Subcutaneous adipose tissue (tissue), 4 donors: ENCODE measurements around the gene GNMT. TPM values are rescaled to one million over a fixed set of nuclear protein-coding genes. Genes with fewer than 3 reads are reported as not detected.

Source experiments
- CTCF ChIP-seq: fragments of 450-650 bp; IDR thresholded peaks from one replicate; pipeline ENCODE4 v1.5.1; 2016; ENCODE audit warnings: low read depth, mild to moderate bottlenecking, control low read depth, antibody characterized with exemption, moderate library complexity
- total RNA-seq, 4 donors: library from RNA; depleted of rRNA; stranded (reverse); fragments of >200 nt; gene quantifications; one replicate each; pipeline ENCODE4 v1.1.0, GENCODE V29; 2016

Gene GNMT
- under 1 TPM in 1 of 4 donors, not detected in 3; 0.44 TPM for total RNA-seq

GRCh38 chr6:42960243-42961019 is at the start of gene GNMT:
Gene GNMT (plus strand): TSS chr6:42960754. CDS start chr6:42960768, 14 bp downstream.
- no peak for TF ChIP-seq CTCF

DNA sequence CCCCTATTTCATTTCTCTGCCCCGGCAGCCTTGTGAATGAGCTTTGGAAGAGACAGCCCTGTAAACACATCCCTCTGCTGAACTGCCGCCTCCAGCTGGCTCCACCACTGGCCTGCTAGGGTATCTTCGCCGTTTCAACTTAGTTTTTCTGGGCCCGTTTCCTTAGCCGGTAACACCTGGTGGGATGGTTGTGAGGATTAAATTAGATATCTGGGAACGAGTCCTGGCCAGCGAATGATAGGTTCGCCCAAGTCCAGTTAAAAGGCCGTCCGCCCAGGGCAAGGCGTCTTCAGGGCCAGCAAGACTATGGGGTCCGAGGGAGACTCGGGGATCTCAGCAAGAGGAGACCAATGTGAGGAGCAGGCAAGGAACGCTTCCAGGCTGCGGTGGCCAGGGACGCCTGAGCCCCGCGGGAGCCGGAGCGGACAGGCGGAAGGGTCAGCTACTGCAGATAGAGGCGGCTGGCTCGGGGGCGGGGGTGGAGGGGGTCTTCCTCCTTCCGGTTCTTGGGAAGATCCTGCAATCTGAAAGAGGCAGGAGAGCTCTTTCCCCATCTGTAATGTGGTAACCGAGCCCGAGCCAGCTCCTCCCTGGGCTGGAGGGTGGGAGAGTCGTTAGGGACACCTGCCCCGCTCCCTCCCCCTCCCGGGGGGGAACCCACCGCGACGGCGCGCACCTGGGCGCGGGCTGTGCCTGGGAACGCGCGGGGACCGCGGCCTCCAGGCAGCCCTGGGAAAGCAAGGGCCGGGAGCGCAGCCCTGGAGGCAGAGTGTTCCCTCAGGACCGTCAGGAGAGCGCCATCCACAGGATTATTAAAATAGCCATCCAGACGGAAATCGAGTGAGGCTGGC is 49.2 kb upstream of the GNMT start:
- no peak for TF ChIP-seq CTCF

- no peak for TF ChIP-seq CTCF
Observed at GRCh38 chr6:42914546-42914945, 46.0 kb upstream of the GNMT start.

DNA sequence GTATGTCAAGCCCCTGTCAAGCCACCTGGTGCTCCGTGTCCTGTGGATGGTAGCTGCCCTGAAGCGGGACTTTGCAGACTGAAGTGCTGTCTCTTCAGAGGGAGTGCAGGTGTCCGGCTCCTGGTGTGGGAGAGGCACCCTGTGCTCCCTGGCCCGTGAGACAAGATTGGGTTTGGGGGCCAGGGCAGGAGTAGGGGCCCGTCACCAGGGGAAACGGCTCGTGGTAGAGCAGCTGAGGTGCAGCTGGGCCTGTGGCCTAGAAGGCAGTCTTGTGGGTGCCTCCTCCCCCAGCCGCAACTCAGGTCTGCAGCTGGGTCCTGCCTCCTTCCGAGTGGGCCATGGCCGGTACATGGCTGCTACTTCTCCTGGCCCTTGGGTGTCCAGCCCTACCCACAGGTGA is 44.8 kb upstream of the GNMT start, which contains the start of gene PTCRA:
Gene PTCRA (plus strand): TSS at position 322 of the 400 bp plus-strand sequence. CDS start 17 bp downstream, at position 339.
- TF ChIP-seq CTCF, result no peak

GRCh38 chr6:42916288-42916687 is 44.3 kb upstream of the GNMT start:
- no peak for TF ChIP-seq CTCF

GRCh38 chr6:42921801-42922200 is 38.8 kb upstream of the GNMT start:
- no peak for TF ChIP-seq CTCF

DNA sequence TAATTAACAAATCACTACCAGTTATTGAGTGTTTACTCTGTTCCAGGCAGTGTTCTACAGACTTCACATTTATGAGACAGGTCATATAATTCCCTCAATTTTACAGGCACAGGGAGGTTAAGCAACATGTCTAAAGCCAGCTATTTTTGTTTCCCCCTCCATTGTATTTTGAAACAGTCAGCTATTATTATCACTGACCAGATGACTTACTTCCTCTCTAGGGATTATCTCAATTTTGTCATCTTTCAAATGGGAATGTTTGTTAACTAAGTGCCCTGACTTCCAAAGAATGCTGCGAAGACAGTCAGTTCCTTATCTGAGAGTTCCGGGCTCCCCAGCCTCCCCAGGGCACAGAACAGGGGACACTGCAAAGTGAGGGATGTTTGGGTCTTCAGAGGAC is 36.9 kb upstream of the GNMT start:
- no peak for TF ChIP-seq CTCF
